HepG2 (cell line): ENCODE measurements around the gene DLX3. TPM values are rescaled to one million over a fixed set of nuclear protein-coding genes. Genes with fewer than 3 reads are reported as not detected.

Source experiments
- ATAC-seq: fragments of 200-7000 bp; cut with Tn5 transposase; 3 replicates; pipeline ENCODE4 v1.9.1; 2020; ENCODE audit warnings: mild to moderate bottlenecking, moderate library complexity
- BruUV-seq: library from RNA; stranded (reverse); fragments of 400-500 nt; replicated peaks from 2 replicates; lab custom pipeline; 2021; lab: Mats Ljungman, UMichigan
- CTCF ChIA-PET: fragments of 300-600 bp; formaldehyde crosslinking; extraction: SDS; loops from one replicate; lab custom pipeline; 2021; ENCODE audit warnings: low total read pairs, inconsistent platforms, low intra/inter-chr PET ratio; lab: Yijun Ruan, JAX
- POLR2A ChIA-PET: fragments of 350-600 bp; sonication (Branson Sonifier 250); formaldehyde crosslinking; loops from one replicate; lab custom pipeline; 2020; ENCODE audit warnings: antibody characterized with exemption, inconsistent platforms; lab: Yijun Ruan, JAX
- DNase-seq: peaks from one replicate; pipeline ENCODE4 v3.0.0-alpha.2; 2015; ENCODE audit warnings: low spot score
- FAIRE-seq: peaks from 3 replicates; lab custom pipeline; 2011; peaks lifted over from hg19 to GRCh38; lab: Jason Lieb, UNC
- H2AFZ ChIP-seq: one replicate; pipeline ENCODE4 v1.6.1; 2011; ENCODE audit warnings: low read length, inconsistent platforms
- H3K27ac ChIP-seq: fragments of 300-600 bp; 3 replicates; pipeline ENCODE4 v1.8.0; 2011; ENCODE audit warnings: mixed run types, mild to moderate bottlenecking, mixed read lengths, low read length, inconsistent platforms; ENCODE audit not compliant: insufficient read depth; ENCODE audit errors: extremely low read length
- H3K27me3 ChIP-seq, 2 experiments: fragments of 200-600 bp in 1 of 2; 2 replicates in 1 of 2; 3 replicates in 1 of 2; pipeline versions ENCODE4 v1.6.0 to v1.8.0; 2011; ENCODE audit warnings: low read length in 2 of 2, mild to moderate bottlenecking in 2 of 2, moderate library complexity in 2 of 2, inconsistent platforms in 1 of 2; ENCODE audit not compliant: insufficient read depth in 2 of 2, control insufficient read depth in 1 of 2
- H3K36me3 ChIP-seq, 2 experiments: fragments of 200-600 bp in 1 of 2; replicated peaks in 1 of 2; 2 replicates in 1 of 2; 3 replicates in 1 of 2; pipeline versions ENCODE4 v1.5.1 to v1.8.0; 2011; ENCODE audit warnings: low read length in 2 of 2, inconsistent platforms in 1 of 2; ENCODE audit not compliant: insufficient read depth in 2 of 2, control insufficient read depth in 1 of 2
- H3K4me1 ChIP-seq: 2 replicates; pipeline ENCODE4 v1.5.1; 2012; ENCODE audit warnings: low read length, inconsistent platforms; ENCODE audit not compliant: insufficient read depth
- H3K4me2 ChIP-seq: 2 replicates; pipeline ENCODE4 v1.6.0; 2011; ENCODE audit warnings: low read depth, low read length, inconsistent platforms
- H3K4me3 ChIP-seq, 3 experiments: fragments of 200-600 bp in 1 of 3; sonication (generic), shearing (Covaris generic) in 1 of 3; replicated peaks in 1 of 3; 2 replicates each; pipeline ENCODE4 v1.5.1; 2011 to 2016; ENCODE audit warnings: low read length in 3 of 3, inconsistent platforms in 2 of 3, low read depth in 2 of 3, mild to moderate bottlenecking in 2 of 3, control low read depth in 1 of 3, mixed read lengths in 1 of 3; ENCODE audit not compliant: insufficient read depth in 1 of 3
- H3K79me2 ChIP-seq: one replicate; pipeline ENCODE4 v1.6.1; 2011; ENCODE audit warnings: low read length, inconsistent platforms; ENCODE audit not compliant: insufficient read depth
- H3K9ac ChIP-seq: 2 replicates; pipeline ENCODE4 v1.6.0; 2011; ENCODE audit warnings: mild to moderate bottlenecking, low read depth, low read length, inconsistent platforms; ENCODE audit not compliant: insufficient read depth
- H3K9me3 ChIP-seq: 2 replicates; pipeline ENCODE4 v1.5.1; 2012; ENCODE audit warnings: mild to moderate bottlenecking, low read length
- H4K20me1 ChIP-seq: 2 replicates; pipeline ENCODE4 v1.6.0; 2011; ENCODE audit warnings: inconsistent platforms, mild to moderate bottlenecking, low read length, moderate library complexity; ENCODE audit not compliant: insufficient read depth
- FOXP1 ChIP-seq, 2 experiments: fragments of 450-650 bp in 1 of 2; IDR thresholded peaks; 2 replicates each; pipeline ENCODE4 v1.6.1; 2017 to 2018; ENCODE audit warnings: antibody characterized with exemption in 1 of 2
- KDM3A ChIP-seq: IDR thresholded peaks from 2 replicates; pipeline ENCODE4 v1.6.1; 2018; ENCODE audit warnings: low read depth, missing compliant biosample characterization
- MAZ ChIP-seq, 2 experiments: sonication (generic) in 1 of 2; formaldehyde crosslinking in 1 of 2; IDR thresholded peaks; 2 replicates each; pipeline versions ENCODE4 v1.5.0 to v1.6.1; 2012 to 2020; ENCODE audit warnings: low read depth in 2 of 2, mild to moderate bottlenecking in 2 of 2, borderline replicate concordance in 1 of 2, improper control_type of control experiment in 1 of 2, low read length in 1 of 2, missing genetic modification reagents in 1 of 2, moderate library complexity in 1 of 2
- MNT ChIP-seq: fragments of 450-650 bp; IDR thresholded peaks from 2 replicates; pipeline ENCODE4 v1.6.1; 2016
- NCOA1 ChIP-seq: sonication (generic); formaldehyde crosslinking; IDR thresholded peaks from 2 replicates; pipeline ENCODE4 v1.9.0; 2021; ENCODE audit warnings: missing genetic modification reagents
- SNRNP70 ChIP-seq: fragments of 200-400 bp; formaldehyde crosslinking; IDR thresholded peaks from 2 replicates; pipeline ENCODE4 v1.6.1; 2017; ENCODE audit warnings: mild to moderate bottlenecking, low read depth, low read length, moderate library complexity
- ZBTB20 ChIP-seq: sonication (generic); formaldehyde crosslinking; IDR thresholded peaks from 2 replicates; pipeline ENCODE4 v1.8.1; 2023; ENCODE audit warnings: missing genetic modification reagents, low read depth, mild to moderate bottlenecking, borderline replicate concordance
- ZNF607 ChIP-seq: sonication (generic); formaldehyde crosslinking; IDR thresholded peaks from 2 replicates; pipeline ENCODE4 v1.5.1; 2020; ENCODE audit warnings: missing genetic modification reagents, mild to moderate bottlenecking, borderline replicate concordance
- ZNF740 ChIP-seq: sonication (generic); formaldehyde crosslinking; IDR thresholded peaks from 2 replicates; pipeline ENCODE4 v1.4.0; 2020; ENCODE audit warnings: missing genetic modification reagents
- WGBS: methylation state at CpG from one replicate; pipeline ENCODE4 v1.1.6; 2017; ENCODE audit warnings: low lambda C conversion rate; 5-methylcytosine and 5-hydroxymethylcytosine counted together
- in situ Hi-C: cut with HindIII; loops from 2 replicates; pipeline ENCODE4 v1.10.0; 2017; ENCODE audit warnings: low pct_unique_long_range_greater_than_20kb; ENCODE audit not compliant: extremely low pct_ligation_motif_present
- intact Hi-C: fragments of 100-400 bp; cut with micrococcal nuclease; formaldehyde crosslinking; loops from one replicate; pipeline ENCODE4 v1.10.0; 2022; ENCODE audit not compliant: unreplicated experiment
- polyA plus RNA-seq, 8 experiments: library from polyadenylated mRNA; depleted of rRNA in 3 of 8; stranded (reverse) in 7 of 8; unstranded in 1 of 8; fragments of >200 nt; fragmentation: Illumina TruSeq in 4 of 8; extraction: Trizol in 4 of 8; gene quantifications; 2 replicates each; pipeline versions ENCODE4 v1.2.1 to v1.2.3, GENCODE V29; 2011 to 2016; ENCODE audit warnings: low read depth in 4 of 8, missing spikeins in 1 of 8, mixed read lengths in 1 of 8; ENCODE audit not compliant: insufficient read depth in 1 of 8
- total RNA-seq, 5 experiments: library from RNA; depleted of rRNA; stranded (reverse); fragments of >200 nt; fragmentation: Illumina TruSeq; extraction: Trizol; gene quantifications; 2 replicates each; pipeline ENCODE4 v1.2.3, GENCODE V29; 2016; ENCODE audit warnings: low read depth in 1 of 5

The DLX3 gene
- total and polyA plus RNA-seq, 2 of the 13 experiments (the other 11 are each of a cell fraction or from before 2014, with no cell fraction given), result 0.03 TPM; not detected in 1

- peak; percentile 11 for ATAC-seq
- H3K4me3 ChIP-seq, result no peak overlapping the region
- no peak overlapping the region for H2AFZ ChIP-seq
- ChIA-PET CTCF (interaction anchor here (1.0 to 4.9 kb wide), 5 partner anchors 53 to 68 kb away, joined by 3 to 71 read pairs (median 6); partner anchors contain the start of gene PDK2), POLR2A (no interaction called here)
- 27% methylated on average over 7 of the region's 8 CpGs for WGBS
- TF ChIP-seq ZBTB20 (CRISPR knock-in tag) (no peak), ZNF607 (no peak), MAZ (IDR thresholded peaks at IDR 0.05; ENCODE audit: borderline replicate concordance, low read depth, low read length) (no peak), MAZ (CRISPR knock-in tag; IDR thresholded peaks at IDR 0.05; ENCODE audit: low read depth) (no peak), FOXP1 (IDR thresholded peaks at IDR 0.05) (no peak), FOXP1 (CRISPR knock-in tag; IDR thresholded peaks at IDR 0.05) (no peak), KDM3A (CRISPR knock-in tag) (no peak), SNRNP70 (no peak), NCOA1 (CRISPR knock-in tag) (no peak)
- peaks cover 12% of the 10 kb centered on the region for H3K4me1 ChIP-seq
- intact Hi-C loops (loop anchor here (2.0 kb wide), 2 partner anchors 31 to 53 kb away; partner anchors contain the start of gene ITGA3), in situ Hi-C loops (loop anchor here (5.0 kb wide), 1 partner anchor 61 kb away; no protein-coding TSS in a partner anchor)
- no peaks in the 10 kb centered on the region for H4K20me1 ChIP-seq
- H3K27ac ChIP-seq, result no peak overlapping the region
- H3K9me3 ChIP-seq, result no peaks in the 10 kb centered on the region
- no peaks in the 10 kb centered on the region for H3K79me2 ChIP-seq
- H3K36me3 ChIP-seq, result no peaks in the 10 kb centered on the region
- FAIRE-seq, result no peak
- no peak overlapping the region for H3K9ac ChIP-seq
- no peak for DNase-seq
- peaks cover 0 to 7% of the 10 kb centered on the region in 2 experiments; a peak in 2 of 5 replicates for H3K27me3 ChIP-seq
- no TSS peak for BruUV-seq
- H3K4me2 ChIP-seq, result no peak overlapping the region
Observed at GRCh38 chr17:50026046-50026675, 31.1 kb upstream of the DLX3 start.

- no peaks in the 10 kb centered on the region for H4K20me1 ChIP-seq
- peaks cover 0 to 7% of the 10 kb centered on the region in 2 experiments; a peak in 2 of 5 replicates for H3K27me3 ChIP-seq
- intact Hi-C loops (no loop called here), in situ Hi-C loops (loop anchor here (5.0 kb wide), 1 partner anchor 62 kb away; no protein-coding TSS in a partner anchor)
- H3K9ac ChIP-seq, result no peak overlapping the region
- H3K79me2 ChIP-seq, result no peaks in the 10 kb centered on the region
- ChIA-PET POLR2A (no interaction called here), CTCF (no interaction called here)
- H3K4me2 ChIP-seq, result no peak overlapping the region
- H3K4me3 ChIP-seq, result no peak overlapping the region
- H3K9me3 ChIP-seq, result no peaks in the 10 kb centered on the region
- 32% methylated on average over 7 of the region's 7 CpGs for WGBS
- H3K27ac ChIP-seq, result no peak overlapping the region
- BruUV-seq, result no TSS peak
- no peak for FAIRE-seq
- no peak for ATAC-seq
- H3K4me1 ChIP-seq, result peaks cover 12% of the 10 kb centered on the region
- peak; percentile 69 for TF ChIP-seq MNT
- TF ChIP-seq ZNF740, result no peak
- H2AFZ ChIP-seq, result no peak overlapping the region
- DNase-seq, result no peak
- H3K36me3 ChIP-seq, result no peaks in the 10 kb centered on the region
Observed at GRCh38 chr17:50024808-50025207, 29.8 kb upstream of the DLX3 start.
